UCSD-AML1 (cell line): Measurements from ENCODE around the gene CD200R1.
"Not testable (repeated sequence)": the region's sequence is repeated elsewhere in the genome, so short reads cannot be mapped to it uniquely, and the experiment has no call there.

Source experiments
- DNase-seq: peaks from one replicate; lab custom pipeline; 2025; ENCODE audit not compliant: unreplicated experiment; lab: John Stamatoyannopoulos, UW

The CD200R1 gene

GRCh38 chr3:112976001-112976400, 1.1 kb upstream of the CD200R1 start:
- DNase-seq = no peak

- no peak for DNase-seq
Measured at GRCh38 chr3:112974178-112974517, 755 bp downstream of the CD200R1 start.

- DNase-seq = no peak
Measured at GRCh38 chr3:112973325-112974177, 1.4 kb downstream of the CD200R1 start.

- no peak for DNase-seq
Measured at GRCh38 chr3:112972158-112972557, 2.7 kb downstream of the CD200R1 start.

GRCh38 chr3:112967828-112968227, 7.1 kb downstream of the CD200R1 start:
- DNase-seq = no peak

- DNase-seq = no peak
Measured at GRCh38 chr3:112967425-112967824, 7.5 kb downstream of the CD200R1 start.

- peak; percentile 17 for DNase-seq
Measured at GRCh38 chr3:112966633-112967032, 8.3 kb downstream of the CD200R1 start.

GRCh38 chr3:112965656-112966055, 9.2 kb downstream of the CD200R1 start:
- no peak for DNase-seq

GRCh38 chr3:112963683-112964082, 11.2 kb downstream of the CD200R1 start:
- no peak for DNase-seq

- no peak for DNase-seq
Measured at GRCh38 chr3:112958811-112959560, 15.9 kb downstream of the CD200R1 start.

- no peak for DNase-seq
Measured at GRCh38 chr3:112956351-112956750, 18.6 kb downstream of the CD200R1 start.

- DNase-seq = no peak
Measured at GRCh38 chr3:112948346-112948838, 26.5 kb downstream of the CD200R1 start.

- DNase-seq = peak; percentile 10
Measured at GRCh38 chr3:112931736-112932521, 43.0 kb downstream of the CD200R1 start.

GRCh38 chr3:112930771-112931170, 44.1 kb downstream of the CD200R1 start:
- DNase-seq = no peak

GRCh38 chr3:112925969-112926368, 48.9 kb downstream of the CD200R1 start:
- no peak for DNase-seq

GRCh38 chr3:112925560-112925959, 49.3 kb downstream of the CD200R1 start:
- no peak for DNase-seq

GRCh38 chr3:112919541-112919940, 55.4 kb downstream of the CD200R1 start:
- DNase-seq = not testable (repeated sequence)

- no peak for DNase-seq
Measured at GRCh38 chr3:112908252-112908651, 66.7 kb downstream of the CD200R1 start.

GRCh38 chr3:112904786-112905185, 70.1 kb downstream of the CD200R1 start:
- DNase-seq = no peak

GRCh38 chr3:112900113-112900512, 74.8 kb downstream of the CD200R1 start:
- DNase-seq = no peak

- no peak for DNase-seq
Measured at GRCh38 chr3:112897791-112898190, 77.1 kb downstream of the CD200R1 start.
